Loucy (cell line): Measurements from ENCODE around the gene ZNF688.

Experiments
- H2AFZ ChIP-seq: fragments of 200-600 bp; sonication (generic); 2 replicates; pipeline ENCODE4 v1.6.0; 2016; ENCODE audit warnings: antibody characterized with exemption, mild to moderate bottlenecking, low read length, moderate library complexity
- H3F3A ChIP-seq: fragments of 200-600 bp; 2 replicates; pipeline ENCODE4 v1.6.0; 2016; ENCODE audit warnings: antibody characterized with exemption, low read depth, mild to moderate bottlenecking
- H3K27me3 ChIP-seq: fragments of 200-600 bp; sonication (generic); 2 replicates; pipeline ENCODE4 v1.6.1; 2014; ENCODE audit warnings: low read length, mild to moderate bottlenecking; ENCODE audit not compliant: insufficient read depth, poor library complexity, severe bottlenecking
- H3K36me3 ChIP-seq: fragments of 200-600 bp; sonication (generic); 2 replicates; pipeline ENCODE4 v1.6.1; 2016; ENCODE audit warnings: low read length; ENCODE audit not compliant: insufficient read depth
- H3K4me1 ChIP-seq: fragments of 200-600 bp; sonication (generic); 2 replicates; pipeline ENCODE4 v1.5.1; 2014; ENCODE audit warnings: low read length, mild to moderate bottlenecking; ENCODE audit not compliant: insufficient read depth, poor library complexity, severe bottlenecking
- H3K4me2 ChIP-seq: fragments of 200-600 bp; sonication (generic); 2 replicates; pipeline ENCODE4 v1.6.0; 2014; ENCODE audit warnings: antibody characterized with exemption, low read length, low read depth, mild to moderate bottlenecking; ENCODE audit not compliant: poor library complexity, severe bottlenecking
- H3K4me3 ChIP-seq: fragments of 200-600 bp; sonication (generic); 2 replicates; pipeline ENCODE4 v1.5.1; 2014; ENCODE audit warnings: low read length, mild to moderate bottlenecking, mixed read lengths; ENCODE audit not compliant: poor library complexity, severe bottlenecking
- H3K79me2 ChIP-seq: fragments of 200-600 bp; sonication (generic); 2 replicates; pipeline ENCODE4 v1.6.1; 2014; ENCODE audit warnings: low read length; ENCODE audit not compliant: insufficient read depth
- H3K9ac ChIP-seq: fragments of 200-600 bp; sonication (generic); 2 replicates; pipeline ENCODE4 v1.6.0; 2014; ENCODE audit warnings: mild to moderate bottlenecking, low read depth, low read length, moderate library complexity; ENCODE audit not compliant: poor library complexity, severe bottlenecking
- H3K9me2 ChIP-seq: fragments of 200-600 bp; sonication (generic); replicated peaks from 2 replicates; pipeline ENCODE4 v1.6.1; 2016; ENCODE audit warnings: low read depth, low read length, mixed read lengths
- H3K9me3 ChIP-seq: fragments of 200-600 bp; sonication (generic); 2 replicates; pipeline ENCODE4 v1.6.1; 2014; ENCODE audit warnings: mild to moderate bottlenecking, antibody characterized with exemption, low read length, low read depth; ENCODE audit not compliant: insufficient read depth
- H4K20me1 ChIP-seq: fragments of 200-600 bp; sonication (generic); 2 replicates; pipeline ENCODE4 v1.6.0; 2014; ENCODE audit warnings: antibody characterized with exemption, low read length, mild to moderate bottlenecking; ENCODE audit not compliant: insufficient read depth, poor library complexity, severe bottlenecking
- CTCF ChIP-seq: fragments of 200-600 bp; sonication (generic); conservative IDR thresholded peaks from 2 replicates; pipeline ENCODE4 v1.5.1; 2014; ENCODE audit warnings: mild to moderate bottlenecking, antibody characterized with exemption, low read length
- EZH2phosphoT487 ChIP-seq: fragments of 200-600 bp; IDR thresholded peaks from 2 replicates; pipeline ENCODE4 v1.6.1; 2018; ENCODE audit warnings: antibody characterized with exemption, mild to moderate bottlenecking, moderate library complexity, borderline replicate concordance

The ZNF688 gene

GRCh38 chr16:30569746-30570635 lies 1.5 kb downstream of the ZNF688 start:
- Histone ChIP-seq H2AFZ (no peak overlapping the region), H3F3A (no peaks in the 10 kb centered on the region), H3K9me3 (no peaks in the 10 kb centered on the region), H3K79me2 (peaks cover 22% of the 10 kb centered on the region), H3K4me1 (peaks cover 29% of the 10 kb centered on the region), H3K27me3 (no peaks in the 10 kb centered on the region), H3K9me2 (no peaks in the 10 kb centered on the region), H4K20me1 (no peaks in the 10 kb centered on the region), H3K9ac (peak overlapping the region; percentile 93), H3K4me3 (peak overlapping the region; percentile 96), H3K4me2 (peak overlapping the region; percentile 91), H3K36me3 (no peaks in the 10 kb centered on the region)
- TF ChIP-seq EZH2phosphoT487: no peak
- no peak for TF ChIP-seq CTCF

GRCh38 chr16:30569281-30569680 lies 2.2 kb downstream of the ZNF688 start:
- H3K9me2 ChIP-seq: no peaks in the 10 kb centered on the region
- H3K4me1 ChIP-seq: peaks cover 29% of the 10 kb centered on the region
- no peaks in the 10 kb centered on the region for H3K27me3 ChIP-seq
- no peak overlapping the region for H3K4me3 ChIP-seq
- H3K79me2 ChIP-seq: peaks cover 22% of the 10 kb centered on the region
- no peak overlapping the region for H3K4me2 ChIP-seq
- no peaks in the 10 kb centered on the region for H3K9me3 ChIP-seq
- H2AFZ ChIP-seq: no peak overlapping the region
- no peaks in the 10 kb centered on the region for H4K20me1 ChIP-seq
- H3K9ac ChIP-seq: no peak overlapping the region
- TF ChIP-seq CTCF: no peak
- no peak for TF ChIP-seq EZH2phosphoT487
- H3K36me3 ChIP-seq: no peaks in the 10 kb centered on the region
- H3F3A ChIP-seq: no peaks in the 10 kb centered on the region

GRCh38 chr16:30567991-30568638 lies 3.4 kb downstream of the ZNF688 start:
- TF ChIP-seq CTCF (no peak), EZH2phosphoT487 (no peak)
- Histone ChIP-seq H3K9me2 (no peaks in the 10 kb centered on the region), H3K9ac (no peak overlapping the region), H3K4me2 (peak overlapping the region; percentile 19), H3K36me3 (no peaks in the 10 kb centered on the region), H3F3A (no peaks in the 10 kb centered on the region), H3K4me1 (peaks cover 25% of the 10 kb centered on the region), H3K27me3 (no peaks in the 10 kb centered on the region), H3K9me3 (no peaks in the 10 kb centered on the region), H2AFZ (no peak overlapping the region), H3K79me2 (peaks cover 18% of the 10 kb centered on the region), H4K20me1 (no peaks in the 10 kb centered on the region), H3K4me3 (peak overlapping the region; percentile 9)
